ENCODE results near the gene YWHAQ. TPM values are rescaled to one million over a fixed set of nuclear protein-coding genes. Genes with fewer than 3 reads are reported as not detected.

The YWHAQ gene
- total and polyA plus RNA-seq, 7 donors: 179 to 273 (median 216) TPM

DNA sequence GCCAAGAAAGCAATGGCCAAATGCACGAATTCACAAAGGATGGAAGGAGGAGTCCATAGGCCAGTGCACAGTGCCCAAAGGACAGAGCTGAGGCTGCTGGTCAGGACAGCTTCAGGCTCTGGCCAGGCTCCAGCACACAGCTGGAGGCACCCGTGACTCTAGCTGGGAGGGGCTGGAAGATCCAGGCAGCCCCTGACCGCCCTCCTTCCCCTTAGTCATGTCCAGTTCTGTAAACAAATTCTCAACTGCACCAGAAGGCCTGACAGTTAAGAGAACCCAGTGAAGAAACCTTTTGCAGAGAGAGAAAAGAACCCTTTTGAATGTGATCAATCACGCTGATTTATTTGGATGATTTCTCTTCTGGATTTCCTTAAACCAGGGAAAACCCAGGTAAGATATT lies 7.7 kb upstream of the YWHAQ start:
- DNase-seq: peak; percentile 98
- H3K27ac ChIP-seq: peak overlapping the region; percentile 56 to 82 (median 74)

DNA sequence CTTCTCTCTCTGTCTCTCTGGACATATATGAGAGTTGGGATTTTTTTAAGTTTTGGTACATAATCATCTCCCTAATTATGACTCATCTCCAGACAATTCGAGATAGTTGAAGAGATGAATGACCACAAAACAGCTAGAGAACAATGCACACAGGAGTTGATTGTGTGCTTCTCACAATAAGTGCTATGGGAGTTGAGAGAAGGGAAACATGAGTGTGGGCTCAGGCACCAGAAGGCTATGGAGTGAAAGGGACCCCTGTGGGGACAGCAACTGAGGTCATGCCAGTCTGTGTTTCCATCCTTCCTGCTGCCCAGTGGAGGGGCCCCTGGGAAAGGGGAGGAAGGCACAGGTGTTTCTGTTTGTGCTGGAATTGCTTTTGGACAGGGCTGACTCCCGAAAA lies 6.5 kb upstream of the YWHAQ start:
- Histone ChIP-seq H3K27ac (peak overlapping the region in 1 of 4 donors; percentile 82), H3K4me3 (no peak overlapping the region), H3K4me1 (peaks cover 0 to 27% (median 23%) of the 10 kb centered on the region in 4 donors), H3K9me3 (no peaks in the 10 kb centered on the region), H3K36me3 (no peaks in the 10 kb centered on the region), H3K27me3 (no peaks in the 10 kb centered on the region)
- WGBS, 2 donors: 69 to 76% methylated on average over 2 of the region's 2 CpGs
- intact Hi-C loops (cut with DNase I): loop anchor here (10.0 kb wide), 1 partner anchor 407 kb away; the partner anchor contains the start of gene KLF11
- no peak for DNase-seq
- TF ChIP-seq EP300 (IDR thresholded peaks at IDR 0.05) (no peak), POLR2AphosphoS5 (IDR thresholded peaks at IDR 0.05) (no peak)
- TF ChIP-seq, protein P1, sequence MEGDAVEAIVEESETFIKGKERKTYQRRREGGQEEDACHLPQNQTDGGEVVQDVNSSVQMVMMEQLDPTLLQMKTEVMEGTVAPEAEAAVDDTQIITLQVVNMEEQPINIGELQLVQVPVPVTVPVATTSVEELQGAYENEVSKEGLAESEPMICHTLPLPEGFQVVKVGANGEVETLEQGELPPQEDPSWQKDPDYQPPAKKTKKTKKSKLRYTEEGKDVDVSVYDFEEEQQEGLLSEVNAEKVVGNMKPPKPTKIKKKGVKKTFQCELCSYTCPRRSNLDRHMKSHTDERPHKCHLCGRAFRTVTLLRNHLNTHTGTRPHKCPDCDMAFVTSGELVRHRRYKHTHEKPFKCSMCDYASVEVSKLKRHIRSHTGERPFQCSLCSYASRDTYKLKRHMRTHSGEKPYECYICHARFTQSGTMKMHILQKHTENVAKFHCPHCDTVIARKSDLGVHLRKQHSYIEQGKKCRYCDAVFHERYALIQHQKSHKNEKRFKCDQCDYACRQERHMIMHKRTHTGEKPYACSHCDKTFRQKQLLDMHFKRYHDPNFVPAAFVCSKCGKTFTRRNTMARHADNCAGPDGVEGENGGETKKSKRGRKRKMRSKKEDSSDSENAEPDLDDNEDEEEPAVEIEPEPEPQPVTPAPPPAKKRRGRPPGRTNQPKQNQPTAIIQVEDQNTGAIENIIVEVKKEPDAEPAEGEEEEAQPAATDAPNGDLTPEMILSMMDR (IDR thresholded peaks at IDR 0.05): no peak

More for the DNA sequence above, 7.7 kb upstream of the YWHAQ start:
- TF ChIP-seq, protein P1 (IDR thresholded peaks at IDR 0.05): no peak
- TF ChIP-seq POLR2AphosphoS5 (IDR thresholded peaks at IDR 0.05) (peak; percentile 53 to 95 (median 62)), EP300 (IDR thresholded peaks at IDR 0.05) (peak in 1 of 4 donors; percentile 95), POLR2A (IDR thresholded peaks at IDR 0.05) (no peak)
- Histone ChIP-seq H3K4me1 (peaks cover 0 to 27% (median 23%) of the 10 kb centered on the region in 4 donors), H3K27me3 (no peaks in the 10 kb centered on the region), H3K9me3 (no peaks in the 10 kb centered on the region), H3K36me3 (no peaks in the 10 kb centered on the region), H3K4me3 (no peak overlapping the region)
- 51 to 63% methylated on average over 4 of the region's 4 CpGs for WGBS, 2 donors
- intact Hi-C loops (cut with DNase I): loop anchor here (10.0 kb wide), 1 partner anchor 406 kb away; the partner anchor contains the start of gene KLF11

DNA sequence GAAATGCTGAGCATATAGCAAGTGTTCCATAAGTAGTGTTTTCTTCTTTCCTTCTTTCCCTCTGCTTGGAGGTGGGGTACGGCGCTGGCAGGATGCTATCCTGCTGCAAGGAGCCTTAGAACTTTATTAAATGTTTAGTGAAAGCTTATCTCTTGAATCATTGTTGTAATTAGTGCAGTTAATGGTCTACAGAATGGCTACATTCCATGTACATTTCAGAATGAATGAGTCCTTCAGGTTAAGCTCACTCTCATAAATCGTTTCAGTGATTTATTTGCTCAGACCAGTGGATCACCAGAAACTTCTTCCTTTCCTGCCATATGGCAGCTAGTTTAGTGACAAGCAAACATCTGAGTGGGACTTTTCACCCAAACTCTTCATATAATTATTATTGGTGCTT lies 3.3 kb upstream of the YWHAQ start:
- no peak for DNase-seq
- WGBS, 2 donors: 68 to 81% methylated on average over 3 of the region's 3 CpGs
- H3K27me3 ChIP-seq: no peaks in the 10 kb centered on the region
- intact Hi-C loops (cut with DNase I): loop anchor here (5.0 to 10.0 kb wide), 2 partner anchors 162 to 411 kb away; partner anchors contain the start of genes IAH1 and KLF11
- H3K36me3 ChIP-seq: no peaks in the 10 kb centered on the region
- H3K4me3 ChIP-seq: no peak overlapping the region
- no peaks in the 10 kb centered on the region for H3K9me3 ChIP-seq
- no peak overlapping the region for H3K27ac ChIP-seq
- H3K4me1 ChIP-seq: peaks cover 0 to 29% (median 25%) of the 10 kb centered on the region in 4 donors
- no peak for TF ChIP-seq POLR2AphosphoS5 (IDR thresholded peaks at IDR 0.05)
- TF ChIP-seq EP300 (IDR thresholded peaks at IDR 0.05): no peak
- TF ChIP-seq POLR2A (IDR thresholded peaks at IDR 0.05): no peak
- TF ChIP-seq, protein P1 (IDR thresholded peaks at IDR 0.05): no peak

DNA sequence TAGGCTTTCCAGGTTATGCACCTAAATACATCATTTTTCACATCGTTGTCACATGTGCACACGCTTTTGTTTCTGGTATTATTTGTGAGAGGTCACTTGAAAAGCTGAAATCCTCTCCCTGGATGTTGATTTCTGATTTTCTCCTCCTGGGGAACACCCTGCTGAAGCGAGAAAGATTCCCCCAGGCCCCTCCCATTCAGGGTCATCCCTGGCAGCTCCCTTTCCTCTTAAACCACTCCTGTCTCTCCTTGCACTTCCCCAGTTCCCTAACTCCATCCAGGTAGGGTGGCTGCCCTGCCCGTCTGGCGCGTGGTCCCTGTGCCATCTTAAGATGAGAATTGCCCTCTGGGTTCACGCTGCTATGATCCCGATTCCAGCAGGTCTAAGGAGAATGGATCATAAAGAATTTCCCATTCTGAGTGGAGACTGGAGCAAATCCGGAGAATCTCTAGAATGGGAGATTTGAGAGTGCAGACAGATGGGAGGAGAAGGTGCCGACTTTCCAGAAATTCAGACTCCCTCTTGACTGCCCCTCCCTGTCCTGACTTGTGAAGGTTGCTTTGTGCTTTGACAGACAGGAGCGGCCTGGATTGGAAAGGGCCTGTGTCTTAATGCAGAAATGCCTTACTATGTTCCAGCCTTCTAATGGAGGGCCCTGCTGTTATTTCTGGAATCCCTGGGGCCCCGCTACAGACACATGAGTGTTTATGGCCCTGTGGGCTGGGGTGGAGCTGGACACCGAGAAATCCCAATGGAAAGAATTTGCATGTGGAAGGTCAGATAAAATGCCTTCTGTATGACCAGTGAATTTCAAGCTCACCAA lies 1.3 kb upstream of the YWHAQ start:
- intact Hi-C loops (cut with DNase I): loop anchor here (2.0 to 10.0 kb wide), 3 partner anchors 77 to 413 kb away; partner anchors contain the start of genes ADAM17, IAH1 and KLF11
- no peaks in the 10 kb centered on the region for H3K27me3 ChIP-seq
- H3K27ac ChIP-seq: peak overlapping the region in 3 of 4 donors; percentile 6 to 95 (median 45)
- no peaks in the 10 kb centered on the region for H3K9me3 ChIP-seq
- WGBS, 2 donors: 88 to 89% methylated on average over 13 of the region's 13 CpGs
- peaks cover 0 to 8% (median 0%) of the 10 kb centered on the region in 4 donors for H3K36me3 ChIP-seq
- TF ChIP-seq EP300 (IDR thresholded peaks at IDR 0.05) (no peak), POLR2AphosphoS5 (IDR thresholded peaks at IDR 0.05) (no peak), POLR2A (IDR thresholded peaks at IDR 0.05) (no peak)
- TF ChIP-seq, protein P1 (IDR thresholded peaks at IDR 0.05): no peak
- peaks cover 0 to 32% (median 28%) of the 10 kb centered on the region in 4 donors for H3K4me1 ChIP-seq
- no peak overlapping the region for H3K4me3 ChIP-seq
- no peak for DNase-seq
